Loucy (cell line): ENCODE measurements around the gene ANO1.

Experiments
- H2AFZ ChIP-seq: fragments of 200-600 bp; sonication (generic); 2 replicates; pipeline ENCODE4 v1.6.0; 2016; ENCODE audit warnings: antibody characterized with exemption, mild to moderate bottlenecking, low read length, moderate library complexity
- H3F3A ChIP-seq: fragments of 200-600 bp; 2 replicates; pipeline ENCODE4 v1.6.0; 2016; ENCODE audit warnings: antibody characterized with exemption, low read depth, mild to moderate bottlenecking
- H3K27me3 ChIP-seq: fragments of 200-600 bp; sonication (generic); 2 replicates; pipeline ENCODE4 v1.6.1; 2014; ENCODE audit warnings: low read length, mild to moderate bottlenecking; ENCODE audit not compliant: insufficient read depth, poor library complexity, severe bottlenecking
- H3K36me3 ChIP-seq: fragments of 200-600 bp; sonication (generic); 2 replicates; pipeline ENCODE4 v1.6.1; 2016; ENCODE audit warnings: low read length; ENCODE audit not compliant: insufficient read depth
- H3K4me1 ChIP-seq: fragments of 200-600 bp; sonication (generic); 2 replicates; pipeline ENCODE4 v1.5.1; 2014; ENCODE audit warnings: low read length, mild to moderate bottlenecking; ENCODE audit not compliant: insufficient read depth, poor library complexity, severe bottlenecking
- H3K4me2 ChIP-seq: fragments of 200-600 bp; sonication (generic); 2 replicates; pipeline ENCODE4 v1.6.0; 2014; ENCODE audit warnings: antibody characterized with exemption, low read length, low read depth, mild to moderate bottlenecking; ENCODE audit not compliant: poor library complexity, severe bottlenecking
- H3K4me3 ChIP-seq: fragments of 200-600 bp; sonication (generic); 2 replicates; pipeline ENCODE4 v1.5.1; 2014; ENCODE audit warnings: low read length, mild to moderate bottlenecking, mixed read lengths; ENCODE audit not compliant: poor library complexity, severe bottlenecking
- H3K79me2 ChIP-seq: fragments of 200-600 bp; sonication (generic); 2 replicates; pipeline ENCODE4 v1.6.1; 2014; ENCODE audit warnings: low read length; ENCODE audit not compliant: insufficient read depth
- H3K9ac ChIP-seq: fragments of 200-600 bp; sonication (generic); 2 replicates; pipeline ENCODE4 v1.6.0; 2014; ENCODE audit warnings: mild to moderate bottlenecking, low read depth, low read length, moderate library complexity; ENCODE audit not compliant: poor library complexity, severe bottlenecking
- H3K9me2 ChIP-seq: fragments of 200-600 bp; sonication (generic); replicated peaks from 2 replicates; pipeline ENCODE4 v1.6.1; 2016; ENCODE audit warnings: low read depth, low read length, mixed read lengths
- H3K9me3 ChIP-seq: fragments of 200-600 bp; sonication (generic); 2 replicates; pipeline ENCODE4 v1.6.1; 2014; ENCODE audit warnings: mild to moderate bottlenecking, antibody characterized with exemption, low read length, low read depth; ENCODE audit not compliant: insufficient read depth
- H4K20me1 ChIP-seq: fragments of 200-600 bp; sonication (generic); 2 replicates; pipeline ENCODE4 v1.6.0; 2014; ENCODE audit warnings: antibody characterized with exemption, low read length, mild to moderate bottlenecking; ENCODE audit not compliant: insufficient read depth, poor library complexity, severe bottlenecking
- EZH2phosphoT487 ChIP-seq: fragments of 200-600 bp; IDR thresholded peaks from 2 replicates; pipeline ENCODE4 v1.6.1; 2018; ENCODE audit warnings: antibody characterized with exemption, mild to moderate bottlenecking, moderate library complexity, borderline replicate concordance
- TF ChIP-seq, protein P1 (sequence below): fragments of 200-600 bp; sonication (generic); conservative IDR thresholded peaks from 2 replicates; pipeline ENCODE4 v1.5.1; 2014; ENCODE audit warnings: mild to moderate bottlenecking, antibody characterized with exemption, low read length

ANO1 gene

GRCh38 chr11:70030412-70030811, 47.7 kb upstream of the ANO1 start:
- no peaks in the 10 kb centered on the region for H4K20me1 ChIP-seq
- H3K9ac ChIP-seq = no peak overlapping the region
- no peaks in the 10 kb centered on the region for H3K9me3 ChIP-seq
- H3F3A ChIP-seq = no peaks in the 10 kb centered on the region
- H3K4me1 ChIP-seq = no peaks in the 10 kb centered on the region
- TF ChIP-seq, protein P1, sequence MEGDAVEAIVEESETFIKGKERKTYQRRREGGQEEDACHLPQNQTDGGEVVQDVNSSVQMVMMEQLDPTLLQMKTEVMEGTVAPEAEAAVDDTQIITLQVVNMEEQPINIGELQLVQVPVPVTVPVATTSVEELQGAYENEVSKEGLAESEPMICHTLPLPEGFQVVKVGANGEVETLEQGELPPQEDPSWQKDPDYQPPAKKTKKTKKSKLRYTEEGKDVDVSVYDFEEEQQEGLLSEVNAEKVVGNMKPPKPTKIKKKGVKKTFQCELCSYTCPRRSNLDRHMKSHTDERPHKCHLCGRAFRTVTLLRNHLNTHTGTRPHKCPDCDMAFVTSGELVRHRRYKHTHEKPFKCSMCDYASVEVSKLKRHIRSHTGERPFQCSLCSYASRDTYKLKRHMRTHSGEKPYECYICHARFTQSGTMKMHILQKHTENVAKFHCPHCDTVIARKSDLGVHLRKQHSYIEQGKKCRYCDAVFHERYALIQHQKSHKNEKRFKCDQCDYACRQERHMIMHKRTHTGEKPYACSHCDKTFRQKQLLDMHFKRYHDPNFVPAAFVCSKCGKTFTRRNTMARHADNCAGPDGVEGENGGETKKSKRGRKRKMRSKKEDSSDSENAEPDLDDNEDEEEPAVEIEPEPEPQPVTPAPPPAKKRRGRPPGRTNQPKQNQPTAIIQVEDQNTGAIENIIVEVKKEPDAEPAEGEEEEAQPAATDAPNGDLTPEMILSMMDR = no peak
- no peak for TF ChIP-seq EZH2phosphoT487
- no peaks in the 10 kb centered on the region for H3K36me3 ChIP-seq
- H3K79me2 ChIP-seq = no peaks in the 10 kb centered on the region
- no peak overlapping the region for H3K4me2 ChIP-seq
- no peaks in the 10 kb centered on the region for H3K9me2 ChIP-seq
- no peak overlapping the region for H3K4me3 ChIP-seq
- H2AFZ ChIP-seq = no peak overlapping the region
- H3K27me3 ChIP-seq = no peaks in the 10 kb centered on the region

DNA sequence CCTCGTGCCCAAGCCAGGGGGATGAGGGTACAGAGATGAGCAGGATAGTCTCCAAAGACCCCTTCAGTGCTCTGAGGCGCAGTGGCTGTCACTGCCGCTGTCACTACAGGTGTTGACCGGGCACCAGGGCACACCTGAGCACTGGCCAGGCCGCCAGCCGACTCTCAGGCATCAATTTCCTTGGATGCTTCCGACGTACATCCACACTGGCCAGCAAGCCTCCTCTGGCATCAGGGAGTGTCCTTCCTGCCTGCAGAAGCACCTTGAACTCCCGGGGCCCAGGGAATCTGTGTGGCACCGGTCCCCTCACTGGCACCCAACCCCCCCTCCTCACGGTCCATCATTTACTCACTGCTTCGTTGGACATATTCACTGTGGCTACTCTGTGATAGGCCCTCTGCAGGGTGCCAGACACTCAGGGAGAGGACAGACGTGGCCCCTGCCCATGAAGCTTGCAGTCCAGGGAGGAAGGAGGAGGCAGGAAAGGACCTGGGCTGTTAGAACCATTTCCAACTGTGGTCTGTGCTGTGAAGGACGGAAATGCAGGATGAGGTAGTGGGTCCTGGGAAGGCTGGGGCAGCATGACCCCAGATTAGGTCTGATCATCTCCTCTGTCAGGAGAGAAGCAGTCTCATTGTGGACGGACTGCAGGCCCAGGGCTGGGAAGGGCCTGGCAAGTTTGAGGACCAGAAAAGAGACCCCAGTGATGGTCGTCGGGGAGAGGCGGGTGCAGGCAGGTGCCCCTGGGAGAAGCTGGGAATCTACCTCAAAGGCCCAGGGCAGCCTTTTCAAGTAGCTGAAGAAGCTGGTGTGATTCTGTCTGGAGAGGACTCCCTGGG, 46.3 kb upstream of the ANO1 start:
- Histone ChIP-seq H3K4me3 (no peak overlapping the region), H3K9ac (no peak overlapping the region), H3K9me2 (no peaks in the 10 kb centered on the region), H3F3A (no peaks in the 10 kb centered on the region), H3K36me3 (no peaks in the 10 kb centered on the region), H3K9me3 (no peaks in the 10 kb centered on the region), H3K27me3 (no peaks in the 10 kb centered on the region), H3K4me2 (no peak overlapping the region), H2AFZ (no peak overlapping the region), H3K4me1 (no peaks in the 10 kb centered on the region), H4K20me1 (no peaks in the 10 kb centered on the region), H3K79me2 (no peaks in the 10 kb centered on the region)
- TF ChIP-seq EZH2phosphoT487 = no peak
- TF ChIP-seq, protein P1 = no peak

DNA sequence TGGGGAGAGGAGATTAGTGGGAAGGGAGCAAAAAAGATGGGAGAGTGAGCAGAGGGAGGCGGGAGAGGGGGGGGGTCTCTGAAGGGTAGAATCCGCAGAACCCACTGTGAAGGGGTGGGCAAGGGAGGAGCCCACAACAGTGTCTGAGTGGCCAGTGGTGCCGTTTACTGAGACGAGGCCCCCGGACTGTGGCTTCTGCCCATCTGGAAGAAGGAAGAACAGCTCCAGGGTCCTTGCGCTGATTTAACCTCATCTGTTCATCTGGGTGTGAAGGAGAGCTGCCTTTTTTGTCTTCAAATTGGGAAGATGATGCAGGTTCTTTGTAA, 45.7 kb upstream of the ANO1 start:
- no peaks in the 10 kb centered on the region for H3K36me3 ChIP-seq
- H3K4me2 ChIP-seq = no peak overlapping the region
- H3K4me3 ChIP-seq = no peak overlapping the region
- H3K4me1 ChIP-seq = no peaks in the 10 kb centered on the region
- H3F3A ChIP-seq = no peaks in the 10 kb centered on the region
- no peaks in the 10 kb centered on the region for H3K79me2 ChIP-seq
- H3K9me3 ChIP-seq = no peaks in the 10 kb centered on the region
- no peak overlapping the region for H2AFZ ChIP-seq
- TF ChIP-seq, protein P1 = no peak
- no peak for TF ChIP-seq EZH2phosphoT487
- no peaks in the 10 kb centered on the region for H4K20me1 ChIP-seq
- H3K9me2 ChIP-seq = no peaks in the 10 kb centered on the region
- no peaks in the 10 kb centered on the region for H3K27me3 ChIP-seq
- H3K9ac ChIP-seq = no peak overlapping the region
